GM23248 (cell line): Measurements from ENCODE around the gene AP3S2.

ENCODE experiments used
- EZH2 ChIP-seq: fragments of 200-600 bp; sonication (generic); IDR thresholded peaks from 2 replicates; pipeline ENCODE4 v1.6.1; 2018; ENCODE audit warnings: antibody characterized with exemption, mild to moderate bottlenecking; ENCODE audit not compliant: insufficient read depth, poor library complexity, severe bottlenecking
- EZH2phosphoT487 ChIP-seq: fragments of 200-600 bp; sonication (generic); IDR thresholded peaks from 2 replicates; pipeline ENCODE4 v1.6.1; 2018; ENCODE audit warnings: antibody characterized with exemption, moderate library complexity, mild to moderate bottlenecking, low read depth; ENCODE audit not compliant: insufficient read depth

DNA sequence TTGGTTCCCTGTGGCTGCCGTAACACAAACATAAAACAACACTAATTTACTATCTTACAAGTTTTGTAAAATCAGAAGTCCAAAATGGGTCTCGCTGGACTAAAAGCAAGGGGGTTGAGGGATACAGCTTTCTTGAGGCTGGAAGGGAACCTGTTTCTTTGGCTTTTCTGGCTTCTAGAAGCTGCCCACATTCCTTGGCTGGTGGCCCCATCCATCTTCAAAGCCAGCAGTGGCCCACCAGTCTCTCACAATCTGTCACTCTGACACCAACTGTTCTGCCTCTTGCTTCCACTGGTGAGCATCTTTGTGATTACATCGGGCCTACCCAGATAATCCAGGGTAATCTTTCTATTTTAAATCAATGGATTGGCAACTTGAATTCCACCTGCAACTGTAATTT, 78.0 kb downstream of the AP3S2 start:
- TF ChIP-seq EZH2 (no peak), EZH2phosphoT487 (no peak)
